Natural killer cell (primary cell): ENCODE results near the gene GRIN1. TPM values are rescaled to one million over a fixed set of nuclear protein-coding genes. Genes with fewer than 3 reads are reported as not detected.

Experiments
- ATAC-seq, 3 donors: fragments of 150-1000 bp in 2 of 3; fragments of 200-7000 bp in 1 of 3; cut with Tn5 transposase; 1 replicate in 1 of 3; 2 replicates in 2 of 3; pipeline ENCODE4 v1.10.0; 2021; ENCODE audit warnings: mild to moderate bottlenecking in 2 of 3, moderate library complexity in 2 of 3
- DNase-seq, 2 donors: peaks; one replicate each; pipeline versions ENCODE4 v3.0.0 to v3.0.0-alpha.2; 2013 to 2021; ENCODE audit warnings: mixed read lengths in 1 of 2
- H3K27ac ChIP-seq: one replicate; pipeline ENCODE4 v1.5.1; 2013; ENCODE audit warnings: mild to moderate bottlenecking, low read length
- H3K27me3 ChIP-seq: one replicate; pipeline ENCODE4 v1.6.1; 2013; ENCODE audit warnings: low read length; ENCODE audit not compliant: control insufficient read depth, insufficient read depth
- H3K36me3 ChIP-seq: one replicate; pipeline ENCODE4 v1.6.1; 2013; ENCODE audit warnings: low read length; ENCODE audit not compliant: control insufficient read depth, insufficient read depth
- H3K4me1 ChIP-seq: one replicate; pipeline ENCODE4 v1.6.1; 2013; ENCODE audit warnings: low read length; ENCODE audit not compliant: control insufficient read depth, insufficient read depth
- H3K4me3 ChIP-seq: one replicate; pipeline ENCODE4 v1.5.1; 2013; ENCODE audit warnings: low read length
- H3K9me3 ChIP-seq: one replicate; pipeline ENCODE4 v1.6.1; 2013; ENCODE audit warnings: low read length; ENCODE audit not compliant: control insufficient read depth, insufficient read depth
- H3K27ac Mint-ChIP-seq, 2 donors: one replicate each; pipeline ENCODE4 v1.8.0; 2022; ENCODE audit warnings: mild to moderate bottlenecking in 2 of 2, mixed read lengths in 2 of 2, moderate library complexity in 1 of 2
- H3K27me3 Mint-ChIP-seq, 2 donors: one replicate each; pipeline ENCODE4 v1.8.0; 2022; ENCODE audit warnings: low read depth in 2 of 2, mixed read lengths in 2 of 2
- H3K36me3 Mint-ChIP-seq: one replicate; pipeline ENCODE4 v1.8.0; 2022; ENCODE audit warnings: mixed read lengths
- H3K4me1 Mint-ChIP-seq, 2 donors: one replicate each; pipeline ENCODE4 v1.8.0; 2022; ENCODE audit warnings: mixed read lengths in 2 of 2
- H3K4me3 Mint-ChIP-seq: one replicate; pipeline ENCODE4 v1.8.0; 2022; ENCODE audit warnings: mild to moderate bottlenecking, moderate library complexity, mixed read lengths
- H3K9me3 Mint-ChIP-seq, 2 donors: one replicate each; pipeline ENCODE4 v1.8.0; 2022; ENCODE audit warnings: mixed read lengths in 2 of 2
- CTCF ChIP-seq: fragments of 200-600 bp; IDR thresholded peaks from one replicate; pipeline ENCODE4 v1.8.0; 2022; ENCODE audit warnings: antibody characterized with exemption
- WGBS: methylation state at CpG from one replicate; pipeline ENCODE4 v1.1.7; 2013; ENCODE audit warnings: missing lambda C conversion rate; ENCODE audit not compliant: insufficient coverage; 5-methylcytosine and 5-hydroxymethylcytosine counted together
- intact Hi-C: fragments of 100-400 bp; cut with micrococcal nuclease; formaldehyde crosslinking; loops from one replicate; pipeline ENCODE4 v1.14.2; 2022
- total RNA-seq, 4 donors: library from RNA; stranded (reverse); fragments of 120-200 nt in 1 of 4; gene quantifications; one replicate each; pipeline versions ENCODE4 v1.2.3 to v1.2.4, GENCODE V29; 2013 to 2022

Gene GRIN1
- total RNA-seq, 3 donors from 2014 or later (not counting 1 experiment from before 2014, with no cell fraction given) = not detected

GRCh38 chr9:137146527-137146918 lies 7.6 kb downstream of the GRIN1 start:
- H3K4me3 ChIP-seq = no peak overlapping the region
- H3K27me3 ChIP-seq = peaks cover 3% of the 10 kb centered on the region
- DNase-seq (no peak), ATAC-seq (no peak)
- H3K4me1 Mint-ChIP-seq = no peaks in the 10 kb centered on the region
- H3K9me3 Mint-ChIP-seq = no peaks in the 10 kb centered on the region
- intact Hi-C loops = no loop called here
- no peak overlapping the region for H3K27ac ChIP-seq
- H3K36me3 ChIP-seq = no peaks in the 10 kb centered on the region
- H3K27ac Mint-ChIP-seq = no peak overlapping the region
- no peaks in the 10 kb centered on the region for H3K9me3 ChIP-seq
- peaks cover 8% of the 10 kb centered on the region for H3K4me1 ChIP-seq
- no peak for TF ChIP-seq CTCF
- peaks cover 0 to 16% of the 10 kb centered on the region in 2 donors for H3K27me3 Mint-ChIP-seq
- no peak overlapping the region for H3K4me3 Mint-ChIP-seq
- WGBS = 74% methylated on average over 9 of the region's 9 CpGs
- no peaks in the 10 kb centered on the region for H3K36me3 Mint-ChIP-seq

GRCh38 chr9:137147091-137147792 lies 8.3 kb downstream of the GRIN1 start:
- H3K4me1 Mint-ChIP-seq = no peaks in the 10 kb centered on the region
- intact Hi-C loops = no loop called here
- peaks cover 0 to 11% of the 10 kb centered on the region in 2 donors for H3K27me3 Mint-ChIP-seq
- ATAC-seq = no peak
- no peaks in the 10 kb centered on the region for H3K9me3 Mint-ChIP-seq
- no peak overlapping the region for H3K4me3 Mint-ChIP-seq
- Histone ChIP-seq H3K27ac (no peak overlapping the region), H3K4me3 (no peak overlapping the region), H3K9me3 (no peaks in the 10 kb centered on the region), H3K4me1 (peaks cover 8% of the 10 kb centered on the region), H3K27me3 (peaks cover 3% of the 10 kb centered on the region), H3K36me3 (no peaks in the 10 kb centered on the region)
- H3K27ac Mint-ChIP-seq = no peak overlapping the region
- WGBS = 86% methylated on average over 26 of the region's 26 CpGs
- no peak for TF ChIP-seq CTCF
- DNase-seq = no peak
- no peaks in the 10 kb centered on the region for H3K36me3 Mint-ChIP-seq

DNA sequence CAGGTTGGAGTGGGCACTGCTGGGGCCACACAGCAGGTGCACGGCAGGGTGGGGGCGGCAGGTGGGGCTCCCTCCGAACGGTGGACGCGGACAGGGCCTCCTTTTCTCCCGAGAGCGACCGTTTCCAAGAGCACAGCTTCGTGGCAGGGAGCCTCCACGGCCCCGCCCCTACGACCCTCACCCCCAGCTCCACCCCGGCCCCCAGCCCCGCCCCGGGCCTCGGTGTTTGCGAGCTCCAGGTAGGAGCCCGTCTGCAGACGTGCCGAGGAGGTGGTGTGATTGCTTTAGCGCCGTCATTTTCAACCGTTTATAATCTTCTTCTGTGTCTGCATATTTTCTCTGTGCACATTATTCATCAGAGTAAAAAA lies 8.8 kb downstream of the GRIN1 start:
- intact Hi-C loops = no loop called here
- Mint-ChIP-seq H3K9me3 (no peaks in the 10 kb centered on the region), H3K27ac (no peak overlapping the region), H3K4me3 (no peak overlapping the region), H3K27me3 (peaks cover 0 to 8% of the 10 kb centered on the region in 2 donors), H3K36me3 (no peaks in the 10 kb centered on the region), H3K4me1 (no peaks in the 10 kb centered on the region)
- peaks cover under 1% of the 10 kb centered on the region for H3K27me3 ChIP-seq
- H3K4me3 ChIP-seq = no peak overlapping the region
- DNase-seq (no peak), ATAC-seq (no peak)
- 33% methylated on average over 24 of the region's 24 CpGs for WGBS
- H3K27ac ChIP-seq = no peak overlapping the region
- no peaks in the 10 kb centered on the region for H3K9me3 ChIP-seq
- H3K36me3 ChIP-seq = no peaks in the 10 kb centered on the region
- H3K4me1 ChIP-seq = peaks cover 8% of the 10 kb centered on the region
- TF ChIP-seq CTCF = no peak

GRCh38 chr9:137148242-137148641 lies 9.3 kb downstream of the GRIN1 start:
- Mint-ChIP-seq H3K36me3 (no peaks in the 10 kb centered on the region), H3K4me3 (no peak overlapping the region), H3K4me1 (no peaks in the 10 kb centered on the region), H3K9me3 (no peaks in the 10 kb centered on the region), H3K27me3 (peaks cover 0 to 8% of the 10 kb centered on the region in 2 donors), H3K27ac (no peak overlapping the region)
- H3K4me3 ChIP-seq = no peak overlapping the region
- no peaks in the 10 kb centered on the region for H3K27me3 ChIP-seq
- H3K36me3 ChIP-seq = no peaks in the 10 kb centered on the region
- ATAC-seq = no peak
- WGBS = 79% methylated on average over 27 of the region's 27 CpGs
- no peak for TF ChIP-seq CTCF
- intact Hi-C loops = no loop called here
- DNase-seq = no peak
- no peaks in the 10 kb centered on the region for H3K9me3 ChIP-seq
- no peak overlapping the region for H3K27ac ChIP-seq
- peaks cover 8% of the 10 kb centered on the region for H3K4me1 ChIP-seq
